SIG-M5 treated with dmso at 0.1 percent for 504 hours (cell line): ENCODE measurements around the gene PAX9.
A peak's percentile ranks its signal among the peaks of the same experiment; 100 is the strongest.

Experiments used
- DNase-seq: peaks from one replicate; lab custom pipeline; 2025; ENCODE audit not compliant: unreplicated experiment; lab: John Stamatoyannopoulos, UW

PAX9 gene

GRCh38 chr14:36661506-36662257 is at the start of gene PAX9:
PAX9 (plus strand) TSS chr14:36661860; CDS start chr14:36662090, 230 bp downstream.
- peak; percentile 52 for DNase-seq

- no peak for DNase-seq
These were observed 43.8 kb upstream of the PAX9 start for GRCh38 chr14:36617824-36618223.

- DNase-seq = no peak
These were observed 43.0 kb upstream of the PAX9 start for GRCh38 chr14:36618641-36619040.

- DNase-seq = no peak
These were observed 42.5 kb upstream of the PAX9 start for GRCh38 chr14:36619131-36619530.

GRCh38 chr14:36619853-36620252 is 41.8 kb upstream of the PAX9 start:
- no peak for DNase-seq

- DNase-seq = no peak
These were observed 36.6 kb upstream of the PAX9 start for GRCh38 chr14:36625014-36625413.

- DNase-seq = no peak
These were observed 36.2 kb upstream of the PAX9 start for GRCh38 chr14:36625436-36625835.

- no peak for DNase-seq
These were observed 35.5 kb upstream of the PAX9 start for GRCh38 chr14:36626151-36626550.

- DNase-seq = no peak
These were observed 33.7 kb upstream of the PAX9 start for GRCh38 chr14:36627981-36628380.

GRCh38 chr14:36633580-36633979 is 28.1 kb upstream of the PAX9 start:
- DNase-seq = no peak

GRCh38 chr14:36646664-36647416 is 14.8 kb upstream of the PAX9 start:
- no peak for DNase-seq

GRCh38 chr14:36647417-36647823 is 14.2 kb upstream of the PAX9 start:
- no peak for DNase-seq

- no peak for DNase-seq
These were observed 13.6 kb upstream of the PAX9 start for GRCh38 chr14:36647824-36648753.

GRCh38 chr14:36649872-36650650 is 11.6 kb upstream of the PAX9 start:
- DNase-seq = no peak

GRCh38 chr14:36652542-36653201 is 9.0 kb upstream of the PAX9 start:
- DNase-seq = no peak

GRCh38 chr14:36653413-36653812 is 8.2 kb upstream of the PAX9 start:
- no peak for DNase-seq

- no peak for DNase-seq
These were observed 7.5 kb upstream of the PAX9 start for GRCh38 chr14:36653962-36654793.

GRCh38 chr14:36654794-36655381 is 6.8 kb upstream of the PAX9 start:
- no peak for DNase-seq

- no peak for DNase-seq
These were observed 6.1 kb upstream of the PAX9 start for GRCh38 chr14:36655571-36655962.
